Keratinocyte (primary cell): ENCODE results near the gene UTP14A. TPM values are rescaled to one million over a fixed set of nuclear protein-coding genes. Genes with fewer than 3 reads are reported as not detected.

Experiments used
- DNase-seq: peaks from one replicate; pipeline ENCODE4 v3.0.0-alpha.2; 2011; ENCODE audit warnings: low read depth, missing footprints, low spot score
- FAIRE-seq: peaks from 2 replicates; lab custom pipeline; 2011; peaks lifted over from hg19 to GRCh38; lab: Jason Lieb, UNC
- H2AFZ ChIP-seq: 2 replicates; pipeline ENCODE4 v1.6.0; 2012; ENCODE audit warnings: low read length, control low read depth, inconsistent platforms; ENCODE audit not compliant: control insufficient read depth
- H3K27ac ChIP-seq: 2 replicates; pipeline ENCODE4 v1.5.1; 2011; ENCODE audit warnings: low read length; ENCODE audit not compliant: control insufficient read depth, insufficient read depth
- H3K27me3 ChIP-seq: 3 replicates; pipeline ENCODE4 v1.6.0; 2011; ENCODE audit warnings: low read length; ENCODE audit not compliant: control insufficient read depth, insufficient read depth; ENCODE audit errors: extremely low read depth
- H3K36me3 ChIP-seq, 2 experiments: 2 replicates in 1 of 2; 3 replicates in 1 of 2; pipeline ENCODE4 v1.5.1; 2011; ENCODE audit warnings: low read length in 2 of 2, mild to moderate bottlenecking in 1 of 2; ENCODE audit not compliant: control insufficient read depth in 2 of 2, insufficient read depth in 2 of 2; ENCODE audit errors: extremely low read depth in 1 of 2
- H3K4me1 ChIP-seq: 3 replicates; pipeline ENCODE4 v1.5.1; 2011; ENCODE audit warnings: low read length; ENCODE audit not compliant: control insufficient read depth, insufficient read depth; ENCODE audit errors: extremely low read depth
- H3K4me2 ChIP-seq: 3 replicates; pipeline ENCODE4 v1.6.0; 2011; ENCODE audit warnings: low read depth, low read length; ENCODE audit not compliant: control insufficient read depth, insufficient read depth; ENCODE audit errors: extremely low read depth
- H3K4me3 ChIP-seq, 3 experiments: fragments of 200-600 bp in 1 of 3; sonication (generic) in 1 of 3; 2 replicates in 2 of 3; 3 replicates in 1 of 3; pipeline ENCODE4 v1.5.1; 2011 to 2016; ENCODE audit warnings: low read length in 3 of 3, mild to moderate bottlenecking in 3 of 3, control low read depth in 2 of 3, inconsistent platforms in 1 of 3, low read depth in 1 of 3, mixed read lengths in 1 of 3, mixed run types in 1 of 3, moderate library complexity in 1 of 3; ENCODE audit not compliant: control insufficient read depth in 2 of 3, insufficient read depth in 2 of 3; ENCODE audit errors: extremely low read depth in 1 of 3
- H3K79me2 ChIP-seq: 2 replicates; pipeline ENCODE4 v1.6.0; 2012; ENCODE audit warnings: low read length; ENCODE audit not compliant: control insufficient read depth, insufficient read depth
- H3K9ac ChIP-seq: 3 replicates; pipeline ENCODE4 v1.6.0; 2011; ENCODE audit warnings: low read length; ENCODE audit not compliant: control insufficient read depth, insufficient read depth; ENCODE audit errors: extremely low read depth
- H3K9me1 ChIP-seq: 3 replicates; pipeline ENCODE4 v1.6.0; 2011; ENCODE audit warnings: low read length; ENCODE audit not compliant: control insufficient read depth, insufficient read depth; ENCODE audit errors: extremely low read depth
- H3K9me3 ChIP-seq: 2 replicates; pipeline ENCODE4 v1.5.1; 2012; ENCODE audit warnings: low read depth, low read length; ENCODE audit not compliant: control insufficient read depth
- H4K20me1 ChIP-seq: 3 replicates; pipeline ENCODE4 v1.6.0; 2011; ENCODE audit warnings: low read length; ENCODE audit not compliant: control insufficient read depth, insufficient read depth; ENCODE audit errors: extremely low read depth
- EZH2 ChIP-seq: IDR thresholded peaks from one replicate; pipeline ENCODE4 v1.6.1; 2012; ENCODE audit warnings: inconsistent platforms, mild to moderate bottlenecking, low read length, moderate library complexity
- dilution Hi-C: fragments of 300-500 bp; cut with MboI; formaldehyde crosslinking; loops from one replicate; pipeline ENCODE4 v1.7.0; 2020; ENCODE audit warnings: low sequenced_read_pairs; ENCODE audit not compliant: extremely low pct_ligation_motif_present
- polyA plus RNA-seq, 5 experiments: library from polyadenylated mRNA; depleted of rRNA in 3 of 5; stranded (reverse) in 3 of 5; stranded (forward) in 1 of 5; unstranded in 1 of 5; fragments of >200 nt; gene quantifications; 1 replicate in 1 of 5; 2 replicates in 3 of 5; 3 replicates in 1 of 5; pipeline versions ENCODE4 v1.2.1 to v1.2.3, GENCODE V29; 2011 to 2012; ENCODE audit warnings: missing spikeins in 2 of 5, low read depth in 1 of 5, low replicate concordance in 1 of 5
- TF ChIP-seq, protein P1 (sequence below), 3 experiments: IDR thresholded peaks in 1 of 3; conservative IDR thresholded peaks in 1 of 3; optimal IDR thresholded peaks in 1 of 3; 2 replicates in 2 of 3; 3 replicates in 1 of 3; pipeline versions ENCODE3 to v1.5.1; 2011; ENCODE audit warnings: low read length in 3 of 3, mild to moderate bottlenecking in 3 of 3, moderate library complexity in 2 of 3, control low read depth in 1 of 3, inconsistent platforms in 1 of 3; ENCODE audit not compliant: insufficient read depth in 2 of 3; ENCODE audit errors: extremely low read depth in 1 of 3

Gene UTP14A
- polyA plus RNA-seq, 1 donor (not counting 4 experiments of a cell fraction or from before 2014, with no cell fraction given), result 30.6 TPM

DNA sequence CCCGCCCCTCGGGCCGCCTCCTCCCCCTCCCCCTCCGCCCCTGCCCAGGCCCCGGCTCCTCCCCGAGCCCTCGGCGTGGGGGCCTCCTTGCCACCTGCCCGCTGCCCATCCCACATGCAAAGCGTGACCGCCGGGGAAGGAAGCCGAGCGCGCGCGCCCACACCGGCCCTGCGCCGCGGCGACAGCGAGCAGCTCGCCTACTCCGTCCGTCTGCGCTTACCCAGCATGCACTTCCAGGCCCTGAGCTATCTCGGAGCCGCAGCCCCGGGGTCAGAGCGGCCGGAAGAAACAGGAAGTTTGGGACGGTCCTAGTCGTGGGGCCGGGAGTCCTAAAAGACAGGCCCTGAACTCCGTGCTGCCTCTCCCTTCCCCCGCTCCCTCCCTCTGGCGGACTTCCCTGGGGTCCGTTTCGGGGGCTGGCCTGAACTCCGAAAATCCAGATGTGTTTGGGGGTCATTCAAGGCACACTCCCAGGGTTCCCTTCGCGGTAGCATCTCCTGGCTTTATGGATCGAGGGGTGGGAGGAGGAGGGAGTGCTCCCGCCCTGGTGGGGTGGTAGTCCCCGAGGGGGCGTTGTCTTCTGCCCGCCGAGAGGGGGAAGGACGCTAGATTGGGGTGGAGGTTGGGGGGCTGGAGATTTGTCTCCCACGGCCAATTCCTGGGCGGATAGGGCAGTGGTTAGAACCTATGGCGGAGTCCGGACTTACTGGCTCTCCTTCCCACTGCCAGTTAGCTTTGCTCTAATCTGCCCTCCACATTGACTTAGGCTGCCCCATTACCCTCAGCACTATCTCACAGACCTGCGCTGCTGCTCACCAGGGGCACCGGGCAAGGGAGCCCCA lies 51.5 kb downstream of the UTP14A start:
- no peak for TF ChIP-seq EZH2
- TF ChIP-seq, protein P1, sequence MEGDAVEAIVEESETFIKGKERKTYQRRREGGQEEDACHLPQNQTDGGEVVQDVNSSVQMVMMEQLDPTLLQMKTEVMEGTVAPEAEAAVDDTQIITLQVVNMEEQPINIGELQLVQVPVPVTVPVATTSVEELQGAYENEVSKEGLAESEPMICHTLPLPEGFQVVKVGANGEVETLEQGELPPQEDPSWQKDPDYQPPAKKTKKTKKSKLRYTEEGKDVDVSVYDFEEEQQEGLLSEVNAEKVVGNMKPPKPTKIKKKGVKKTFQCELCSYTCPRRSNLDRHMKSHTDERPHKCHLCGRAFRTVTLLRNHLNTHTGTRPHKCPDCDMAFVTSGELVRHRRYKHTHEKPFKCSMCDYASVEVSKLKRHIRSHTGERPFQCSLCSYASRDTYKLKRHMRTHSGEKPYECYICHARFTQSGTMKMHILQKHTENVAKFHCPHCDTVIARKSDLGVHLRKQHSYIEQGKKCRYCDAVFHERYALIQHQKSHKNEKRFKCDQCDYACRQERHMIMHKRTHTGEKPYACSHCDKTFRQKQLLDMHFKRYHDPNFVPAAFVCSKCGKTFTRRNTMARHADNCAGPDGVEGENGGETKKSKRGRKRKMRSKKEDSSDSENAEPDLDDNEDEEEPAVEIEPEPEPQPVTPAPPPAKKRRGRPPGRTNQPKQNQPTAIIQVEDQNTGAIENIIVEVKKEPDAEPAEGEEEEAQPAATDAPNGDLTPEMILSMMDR (optimal IDR thresholded peaks at IDR 0.05 in 1 of 3, IDR thresholded peaks at IDR 0.05 in 1 of 3, conservative IDR thresholded peaks at IDR 0.05 in 1 of 3; ENCODE audit: extremely low read depth in 1 of 3, insufficient read depth in 2 of 3, low read length in 3 of 3), result no peak
- no peak for DNase-seq
- Histone ChIP-seq H3K4me2 (peak overlapping the region; percentile 37), H3K36me3 (no peaks in the 10 kb centered on the region), H4K20me1 (no peaks in the 10 kb centered on the region), H2AFZ (peak overlapping the region; percentile 42), H3K27me3 (peaks cover 3% of the 10 kb centered on the region), H3K9me1 (no peaks in the 10 kb centered on the region), H3K27ac (no peak overlapping the region), H3K79me2 (no peaks in the 10 kb centered on the region), H3K4me3 (peak overlapping the region in 1 of 3 experiments; percentile 7), H3K9me3 (no peaks in the 10 kb centered on the region), H3K9ac (no peak overlapping the region), H3K4me1 (peaks cover 20% of the 10 kb centered on the region)
- dilution Hi-C loops, result no loop called here
- FAIRE-seq, result no peak

- FAIRE-seq (no peak), DNase-seq (no peak)
- Histone ChIP-seq H4K20me1 (no peaks in the 10 kb centered on the region), H3K9me3 (no peaks in the 10 kb centered on the region), H3K4me2 (no peak overlapping the region), H3K36me3 (no peaks in the 10 kb centered on the region), H3K27me3 (peaks cover 3% of the 10 kb centered on the region), H3K79me2 (no peaks in the 10 kb centered on the region), H3K9ac (no peak overlapping the region), H3K4me3 (no peak overlapping the region), H3K4me1 (peaks cover 20% of the 10 kb centered on the region), H3K27ac (no peak overlapping the region), H3K9me1 (no peaks in the 10 kb centered on the region), H2AFZ (no peak overlapping the region)
- TF ChIP-seq, protein P1 (optimal IDR thresholded peaks at IDR 0.05 in 1 of 3, IDR thresholded peaks at IDR 0.05 in 1 of 3, conservative IDR thresholded peaks at IDR 0.05 in 1 of 3; ENCODE audit: extremely low read depth in 1 of 3, insufficient read depth in 2 of 3, low read length in 3 of 3), result no peak
- TF ChIP-seq EZH2, result no peak
- dilution Hi-C loops, result no loop called here
Observed at GRCh38 chrX:129958083-129958465, 52.1 kb downstream of the UTP14A start.
